ENCODE measurements around the gene NOP58.

Gene NOP58

DNA sequence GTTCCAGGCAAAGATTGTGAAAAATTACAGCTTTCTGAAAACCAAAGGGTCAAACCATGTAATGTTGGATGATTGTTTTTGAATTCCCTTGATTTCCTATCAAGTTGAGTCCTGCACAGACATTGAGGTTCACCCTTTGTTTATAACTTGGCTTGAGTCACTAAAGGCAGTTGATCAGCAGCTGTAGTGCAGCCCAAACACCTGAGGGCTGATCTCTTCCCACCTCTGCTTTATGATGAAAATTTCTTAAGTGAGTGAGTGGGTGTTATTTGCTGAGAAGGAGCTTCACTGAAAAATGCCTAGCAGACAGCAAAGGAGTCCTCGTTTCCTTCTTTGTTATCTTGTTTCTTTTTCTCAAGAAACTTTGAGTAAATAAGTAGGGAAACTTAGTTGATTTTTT, 78.6 kb downstream of the NOP58 start:
- Histone ChIP-seq H3K36me3 (no peaks in the 10 kb centered on the region), H3K9me3 (no peaks in the 10 kb centered on the region), H3K4me3 (no peak overlapping the region), H3K4me1 (no peaks in the 10 kb centered on the region), H3K27me3 (no peaks in the 10 kb centered on the region), H3K27ac (no peak overlapping the region)
- intact Hi-C loops (cut with DNase I; ENCODE audit: low total_unique reads), result no loop called here
- no peak for TF ChIP-seq CTCF (IDR thresholded peaks at IDR 0.05)
- no peak for DNase-seq

- TF ChIP-seq CTCF (IDR thresholded peaks at IDR 0.05), result no peak
- DNase-seq, result no peak
- H3K9me3 ChIP-seq, result no peaks in the 10 kb centered on the region
- no peaks in the 10 kb centered on the region for H3K4me1 ChIP-seq
- intact Hi-C loops (cut with DNase I; ENCODE audit: low total_unique reads), result no loop called here
- no peak overlapping the region for H3K27ac ChIP-seq
- no peak overlapping the region for H3K4me3 ChIP-seq
- H3K27me3 ChIP-seq, result no peaks in the 10 kb centered on the region
- H3K36me3 ChIP-seq, result no peaks in the 10 kb centered on the region
Measured at GRCh38 chr2:202346180-202346579, 80.6 kb downstream of the NOP58 start.

Data from tibial artery (tissue), 4 donors.